Right lobe of liver (tissue), 4 donors: Measurements from ENCODE around the gene PAK1.

Source experiments
- CTCF ChIP-seq, 4 donors: fragments of 200-600 bp in 3 of 4; fragments of 450-650 bp in 1 of 4; IDR thresholded peaks; one replicate each; pipeline versions ENCODE4 v1.5.1 to v1.8.0; 2016 to 2022; ENCODE audit warnings: antibody characterized with exemption in 4 of 4, mild to moderate bottlenecking in 2 of 4
- POLR2A ChIP-seq: fragments of 450-650 bp; IDR thresholded peaks from one replicate; pipeline ENCODE4 v1.6.1; 2017; ENCODE audit warnings: antibody characterized with exemption, mild to moderate bottlenecking
- donor health status: DM: no; HTN: no; CAD: no.
- donor health status: DM: no; HTN: no; CAD: no.
- donor health status: DM: no; HTN: yes; CAD: no.

GRCh38 chr11:77392842-77393241, 81.1 kb downstream of the PAK1 start:
- TF ChIP-seq POLR2A (no peak), CTCF (IDR thresholded peaks at IDR 0.05) (no peak)
